H9 (cell line): Measurements from ENCODE around the gene SNX25. TPM values are rescaled to one million over a fixed set of nuclear protein-coding genes. Genes with fewer than 3 reads are reported as not detected.
A peak's percentile ranks its signal among the peaks of the same experiment; 100 is the strongest.
"Not testable (repeated sequence)": the region's sequence is repeated elsewhere in the genome, so short reads cannot be mapped to it uniquely, and the experiment has no call there.

Experiments
- DNase-seq: peaks from one replicate; pipeline ENCODE4 v3.0.0-alpha.2; 2017
- H2AFZ ChIP-seq: one replicate; pipeline ENCODE4 v1.6.1; 2013; ENCODE audit warnings: mild to moderate bottlenecking, low read length, control low read depth, moderate library complexity
- H2AK5ac ChIP-seq: 2 replicates; pipeline ENCODE4 v1.6.1; 2013; ENCODE audit warnings: low read length, control low read depth, mixed read lengths; ENCODE audit not compliant: insufficient read length
- H2BK120ac ChIP-seq: one replicate; pipeline ENCODE4 v1.6.1; 2013; ENCODE audit warnings: low read depth, mild to moderate bottlenecking, low read length, control low read depth, inconsistent platforms; ENCODE audit not compliant: poor library complexity, severe bottlenecking
- H2BK12ac ChIP-seq: 2 replicates; pipeline ENCODE4 v1.6.1; 2013; ENCODE audit warnings: low read length, control low read depth, mixed read lengths, low read depth; ENCODE audit not compliant: insufficient read length
- H2BK15ac ChIP-seq: 2 replicates; pipeline ENCODE4 v1.6.1; 2013; ENCODE audit warnings: low read depth, low read length, control low read depth
- H2BK20ac ChIP-seq: one replicate; pipeline ENCODE4 v1.6.1; 2013; ENCODE audit warnings: low read depth, mild to moderate bottlenecking, low read length, control low read depth, inconsistent platforms; ENCODE audit not compliant: poor library complexity, severe bottlenecking
- H2BK5ac ChIP-seq: 2 replicates; pipeline ENCODE4 v1.6.1; 2013; ENCODE audit warnings: low read length, control low read depth, mixed read lengths; ENCODE audit not compliant: insufficient read length
- H3K14ac ChIP-seq: 2 replicates; pipeline ENCODE4 v1.6.1; 2013; ENCODE audit warnings: low read length, control low read depth; ENCODE audit not compliant: insufficient read depth
- H3K18ac ChIP-seq: 2 replicates; pipeline ENCODE4 v1.6.1; 2013; ENCODE audit warnings: low read depth, mild to moderate bottlenecking, mixed read lengths, low read length, control low read depth; ENCODE audit not compliant: insufficient read length
- H3K23ac ChIP-seq: 2 replicates; pipeline ENCODE4 v1.6.1; 2013; ENCODE audit warnings: low read length, control low read depth, mixed read lengths, low read depth; ENCODE audit not compliant: insufficient read length
- H3K23me2 ChIP-seq: 2 replicates; pipeline ENCODE4 v1.6.1; 2013; ENCODE audit warnings: low read depth, mild to moderate bottlenecking, mixed read lengths, low read length, control low read depth; ENCODE audit not compliant: insufficient read length, poor library complexity, severe bottlenecking
- H3K27ac ChIP-seq: 2 replicates; pipeline ENCODE4 v1.5.1; 2013; ENCODE audit warnings: low read length, control low read depth, mixed read lengths, low read depth; ENCODE audit not compliant: insufficient read length
- H3K27me3 ChIP-seq: 2 replicates; pipeline ENCODE4 v1.6.1; 2013; ENCODE audit warnings: low read length, control low read depth, inconsistent platforms; ENCODE audit not compliant: insufficient read depth
- H3K4ac ChIP-seq: 2 replicates; pipeline ENCODE4 v1.6.1; 2013; ENCODE audit warnings: low read depth, mild to moderate bottlenecking, control low read depth, inconsistent platforms, low read length, moderate library complexity
- H3K4me1 ChIP-seq: 2 replicates; pipeline ENCODE4 v1.6.1; 2013; ENCODE audit warnings: low read length, control low read depth, inconsistent platforms; ENCODE audit not compliant: insufficient read depth
- H3K4me2 ChIP-seq: 2 replicates; pipeline ENCODE4 v1.6.1; 2013; ENCODE audit warnings: low read length, control low read depth, mixed read lengths; ENCODE audit not compliant: insufficient read length, insufficient read depth
- H3K56ac ChIP-seq: 2 replicates; pipeline ENCODE4 v1.6.1; 2013; ENCODE audit warnings: low read depth, mild to moderate bottlenecking, mixed read lengths, low read length, control low read depth; ENCODE audit not compliant: insufficient read length
- H3K79me1 ChIP-seq: 2 replicates; pipeline ENCODE4 v1.6.1; 2013; ENCODE audit warnings: low read depth, mild to moderate bottlenecking, moderate library complexity, low read length, control low read depth, inconsistent platforms; ENCODE audit not compliant: insufficient read depth, poor library complexity, severe bottlenecking
- H3K79me2 ChIP-seq: 2 replicates; pipeline ENCODE4 v1.6.1; 2013; ENCODE audit warnings: low read length, control low read depth, inconsistent platforms; ENCODE audit not compliant: insufficient read depth
- H3K9ac ChIP-seq: 2 replicates; pipeline ENCODE4 v1.6.1; 2013; ENCODE audit warnings: low read length, control low read depth, mixed read lengths; ENCODE audit not compliant: insufficient read length; ENCODE audit errors: extremely low read depth
- H3K9me3 ChIP-seq: one replicate; pipeline ENCODE4 v1.6.1; 2013; ENCODE audit warnings: low read depth, low read length, inconsistent platforms; ENCODE audit not compliant: control insufficient read depth
- H3T11ph ChIP-seq: one replicate; pipeline ENCODE4 v1.6.1; 2013; ENCODE audit warnings: mild to moderate bottlenecking, low read length, control low read depth, inconsistent platforms
- H4K20me1 ChIP-seq: one replicate; pipeline ENCODE4 v1.6.1; 2013; ENCODE audit not compliant: control insufficient read depth, insufficient read length, insufficient read depth
- H4K5ac ChIP-seq: 2 replicates; pipeline ENCODE4 v1.6.1; 2013; ENCODE audit warnings: low read depth, mild to moderate bottlenecking, mixed read lengths, low read length, control low read depth; ENCODE audit not compliant: insufficient read length
- H4K8ac ChIP-seq: replicated peaks from 2 replicates; pipeline ENCODE4 v1.6.1; 2013; ENCODE audit warnings: low read length, control low read depth, mixed read lengths, low read depth; ENCODE audit not compliant: insufficient read length
- H4K91ac ChIP-seq: 2 replicates; pipeline ENCODE4 v1.6.1; 2013; ENCODE audit warnings: low read depth, mild to moderate bottlenecking, moderate library complexity, mixed read lengths, low read length, control low read depth; ENCODE audit not compliant: insufficient read length
- H3K27ac Mint-ChIP-seq, 3 experiments: 2 replicates in 2 of 3; 3 replicates in 1 of 3; pipeline ENCODE4 v1.8.0; 2020 to 2021; ENCODE audit warnings: mixed read lengths in 3 of 3, mild to moderate bottlenecking in 1 of 3, moderate library complexity in 1 of 3
- H3K27me3 Mint-ChIP-seq: 2 replicates; pipeline ENCODE4 v1.8.0; 2021; ENCODE audit warnings: low read depth, mild to moderate bottlenecking, moderate library complexity, mixed read lengths
- H3K36me3 Mint-ChIP-seq, 3 experiments: 2 replicates in 2 of 3; 3 replicates in 1 of 3; pipeline ENCODE4 v1.8.0; 2020 to 2021; ENCODE audit warnings: low read depth in 3 of 3, mixed read lengths in 3 of 3; ENCODE audit not compliant: insufficient read depth in 1 of 3
- H3K4me1 Mint-ChIP-seq, 2 experiments: 2 replicates each; pipeline ENCODE4 v1.8.0; 2020; ENCODE audit warnings: mixed read lengths in 2 of 2
- H3K4me3 Mint-ChIP-seq, 2 experiments: 2 replicates in 1 of 2; 3 replicates in 1 of 2; pipeline ENCODE4 v1.8.0; 2020 to 2021; ENCODE audit warnings: mild to moderate bottlenecking in 2 of 2, mixed read lengths in 2 of 2, moderate library complexity in 1 of 2
- H3K9me3 Mint-ChIP-seq, 2 experiments: 2 replicates in 1 of 2; 3 replicates in 1 of 2; pipeline ENCODE4 v1.8.0; 2020; ENCODE audit warnings: mild to moderate bottlenecking in 2 of 2, mixed read lengths in 2 of 2, moderate library complexity in 1 of 2
- WGBS: extraction: QIAGEN DNeasy Blood & Tissue Kit; methylation state at CpG from one replicate; pipeline ENCODE4 v1.1.7; 2013; ENCODE audit warnings: missing lambda C conversion rate, low lambda C conversion rate, mixed read lengths; ENCODE audit not compliant: insufficient read length; ENCODE audit errors: extremely low coverage; 5-methylcytosine and 5-hydroxymethylcytosine counted together
- total RNA-seq: library from RNA; stranded (reverse); gene quantifications from 2 replicates; pipeline ENCODE4 v1.2.1, GENCODE V29; 2021
- TF ChIP-seq, protein P1 (sequence below): fragments of 200-600 bp; sonication (generic); conservative IDR thresholded peaks from 3 replicates; pipeline ENCODE4 v1.8.0; 2021; ENCODE audit warnings: antibody characterized with exemption, mild to moderate bottlenecking

SNX25 gene
- total RNA-seq, 1 experiment from 2014 or later = 28.2 TPM

DNA sequence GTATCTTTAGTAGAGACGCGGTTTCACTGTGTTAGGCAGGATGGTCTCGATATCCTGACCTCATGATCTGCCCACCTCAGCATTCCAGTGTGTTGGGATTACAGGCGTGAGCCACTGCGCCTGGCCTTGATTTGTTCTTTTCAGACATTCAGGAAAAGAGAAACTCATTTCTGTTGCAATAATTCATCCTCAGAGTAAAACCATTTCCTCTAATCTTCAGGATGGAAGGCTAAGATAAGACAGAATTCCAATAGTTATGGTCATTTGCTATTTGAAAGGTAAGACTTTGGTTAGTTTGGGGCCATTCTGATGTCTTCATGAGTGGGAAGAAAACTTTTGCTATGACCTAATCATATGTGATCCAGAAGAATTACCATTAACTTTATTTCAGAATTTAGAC, 103.3 kb downstream of the SNX25 start:
- H4K91ac ChIP-seq = no peak overlapping the region
- H3K18ac ChIP-seq = no peak overlapping the region
- H2AFZ ChIP-seq = no peak overlapping the region
- no peak overlapping the region for H4K5ac ChIP-seq
- Mint-ChIP-seq H3K4me3 (no peak overlapping the region), H3K27ac (no peak overlapping the region), H3K27me3 (no peaks in the 10 kb centered on the region), H3K4me1 (peaks cover 20 to 22% of the 10 kb centered on the region in 2 experiments), H3K9me3 (peaks cover 0 to 5% of the 10 kb centered on the region in 2 experiments; a peak in 1 of 5 replicates), H3K36me3 (peaks cover 12 to 85% (median 76%) of the 10 kb centered on the region in 3 experiments; a peak in 6 of 7 replicates)
- WGBS = no CpG with 5 or more reads among the region's 5 CpGs
- no peak overlapping the region for H2BK12ac ChIP-seq
- no peaks in the 10 kb centered on the region for H3K79me1 ChIP-seq
- H4K20me1 ChIP-seq = no peaks in the 10 kb centered on the region
- H3K14ac ChIP-seq = no peak overlapping the region
- H3K79me2 ChIP-seq = no peaks in the 10 kb centered on the region
- TF ChIP-seq, protein P1, sequence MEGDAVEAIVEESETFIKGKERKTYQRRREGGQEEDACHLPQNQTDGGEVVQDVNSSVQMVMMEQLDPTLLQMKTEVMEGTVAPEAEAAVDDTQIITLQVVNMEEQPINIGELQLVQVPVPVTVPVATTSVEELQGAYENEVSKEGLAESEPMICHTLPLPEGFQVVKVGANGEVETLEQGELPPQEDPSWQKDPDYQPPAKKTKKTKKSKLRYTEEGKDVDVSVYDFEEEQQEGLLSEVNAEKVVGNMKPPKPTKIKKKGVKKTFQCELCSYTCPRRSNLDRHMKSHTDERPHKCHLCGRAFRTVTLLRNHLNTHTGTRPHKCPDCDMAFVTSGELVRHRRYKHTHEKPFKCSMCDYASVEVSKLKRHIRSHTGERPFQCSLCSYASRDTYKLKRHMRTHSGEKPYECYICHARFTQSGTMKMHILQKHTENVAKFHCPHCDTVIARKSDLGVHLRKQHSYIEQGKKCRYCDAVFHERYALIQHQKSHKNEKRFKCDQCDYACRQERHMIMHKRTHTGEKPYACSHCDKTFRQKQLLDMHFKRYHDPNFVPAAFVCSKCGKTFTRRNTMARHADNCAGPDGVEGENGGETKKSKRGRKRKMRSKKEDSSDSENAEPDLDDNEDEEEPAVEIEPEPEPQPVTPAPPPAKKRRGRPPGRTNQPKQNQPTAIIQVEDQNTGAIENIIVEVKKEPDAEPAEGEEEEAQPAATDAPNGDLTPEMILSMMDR = no peak
- no peak overlapping the region for H3T11ph ChIP-seq
- no peak overlapping the region for H3K27ac ChIP-seq
- no peak overlapping the region for H2BK120ac ChIP-seq
- no peak for DNase-seq
- no peak overlapping the region for H2BK15ac ChIP-seq
- no peak overlapping the region for H2AK5ac ChIP-seq
- H3K56ac ChIP-seq = no peak overlapping the region
- H3K23me2 ChIP-seq = no peaks in the 10 kb centered on the region
- no peak overlapping the region for H2BK20ac ChIP-seq
- H3K9me3 ChIP-seq = no peaks in the 10 kb centered on the region
- no peaks in the 10 kb centered on the region for H3K27me3 ChIP-seq
- no peak overlapping the region for H3K23ac ChIP-seq
- H3K4ac ChIP-seq = no peak overlapping the region
- H2BK5ac ChIP-seq = no peak overlapping the region
- H3K9ac ChIP-seq = no peak overlapping the region
- H3K4me1 ChIP-seq = peaks cover 4% of the 10 kb centered on the region; the same call in 1 of the 2 replicates
- H3K4me2 ChIP-seq = no peak overlapping the region
- no peak overlapping the region for H4K8ac ChIP-seq

DNA sequence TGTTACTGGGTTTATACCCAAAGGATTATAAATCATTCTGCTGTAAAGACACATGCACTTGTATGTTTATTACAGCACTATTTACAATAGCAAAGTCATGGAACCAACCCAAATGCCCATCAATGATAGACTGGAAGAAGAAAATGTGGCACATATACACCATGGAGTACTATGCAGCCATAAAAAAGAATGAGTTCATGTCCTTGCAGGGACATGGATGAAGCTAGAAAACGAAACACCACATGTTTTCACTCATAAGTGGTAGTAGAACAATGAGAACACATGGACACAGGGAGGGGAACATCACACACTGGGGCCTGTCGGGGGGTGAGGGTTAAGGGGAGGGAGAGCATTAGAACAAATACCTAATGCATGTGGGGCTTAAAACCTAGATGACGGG, 108.1 kb downstream of the SNX25 start:
- H3K4me1 ChIP-seq, H2BK20ac ChIP-seq, H3K23ac ChIP-seq, H3K4me3 Mint-ChIP-seq, H2BK12ac ChIP-seq, H3K23me2 ChIP-seq, H3K56ac ChIP-seq, H3K14ac ChIP-seq, H4K5ac ChIP-seq, H4K8ac ChIP-seq, H3T11ph ChIP-seq, H4K20me1 ChIP-seq, H3K27me3 ChIP-seq, H4K91ac ChIP-seq, H3K4ac ChIP-seq, H2AFZ ChIP-seq, H3K79me1 ChIP-seq, H3K9me3 ChIP-seq, H3K27ac ChIP-seq, H2BK15ac ChIP-seq, H2BK5ac ChIP-seq, H2AK5ac ChIP-seq, DNase-seq, H3K9ac ChIP-seq, H3K4me2 ChIP-seq, H3K18ac ChIP-seq, H3K79me2 ChIP-seq, H3K27me3 Mint-ChIP-seq, H2BK120ac ChIP-seq: not testable (repeated sequence)
- Mint-ChIP-seq H3K27ac (peak overlapping the region in 2 of 3 experiments; percentile 64 to 89; a peak in 5 of 7 replicates), H3K4me1 (peaks cover 26 to 28% of the 10 kb centered on the region in 2 experiments), H3K9me3 (peaks cover 7 to 14% of the 10 kb centered on the region in 2 experiments), H3K36me3 (peaks cover 28 to 72% (median 68%) of the 10 kb centered on the region in 3 experiments)
- no CpG with 5 or more reads among the region's 3 CpGs for WGBS
